ENCODE measurements around the gene OR2A5.
"Not testable (repeated sequence)": the region's sequence is repeated elsewhere in the genome, so short reads cannot be mapped to it uniquely, and the experiment has no call there.

Gene OR2A5

GRCh38 chr7:144048648-144049047 is at the start of gene OR2A5:
OR2A5 (plus strand) TSS chr7:144048948; CDS start chr7:144050402, 1,454 bp downstream.
- DNase-seq (ENCODE audit: low read depth), result no peak

DNA sequence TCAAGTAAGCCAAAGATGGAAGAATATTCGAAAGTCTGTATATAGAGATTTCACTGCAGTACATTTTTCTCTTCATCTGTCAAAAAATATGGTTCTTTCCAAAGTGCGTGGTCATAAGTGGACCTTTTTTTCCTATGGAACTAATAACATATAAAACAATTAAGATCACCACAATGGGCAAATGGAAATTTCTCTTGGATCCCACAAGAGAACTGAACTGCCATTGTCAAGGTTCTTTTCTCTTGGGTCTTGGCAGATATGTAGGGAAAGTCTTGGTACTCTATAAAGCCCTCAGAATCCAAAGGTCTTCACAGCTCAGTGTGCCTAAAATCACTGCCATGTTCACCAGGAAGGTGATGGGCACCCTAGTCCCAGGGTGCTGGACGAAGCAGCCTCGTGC is 48.7 kb upstream of the OR2A5 start, which contains the start of gene OR6B1:
OR6B1 (plus strand) TSS at position 301 of the 400 bp plus-strand sequence. CDS start 3,677 bp downstream, outside the sequence.
- no peak for DNase-seq (ENCODE audit: low read depth)

GRCh38 chr7:144001543-144001942 is 47.2 kb upstream of the OR2A5 start:
- peak; percentile 3 for DNase-seq (ENCODE audit: low read depth)

GRCh38 chr7:144004703-144005102 is 44.0 kb upstream of the OR2A5 start:
- no peak for DNase-seq (ENCODE audit: low read depth)

- DNase-seq (ENCODE audit: low read depth), result no peak
Observed at GRCh38 chr7:144006029-144006691, 42.6 kb upstream of the OR2A5 start.

DNA sequence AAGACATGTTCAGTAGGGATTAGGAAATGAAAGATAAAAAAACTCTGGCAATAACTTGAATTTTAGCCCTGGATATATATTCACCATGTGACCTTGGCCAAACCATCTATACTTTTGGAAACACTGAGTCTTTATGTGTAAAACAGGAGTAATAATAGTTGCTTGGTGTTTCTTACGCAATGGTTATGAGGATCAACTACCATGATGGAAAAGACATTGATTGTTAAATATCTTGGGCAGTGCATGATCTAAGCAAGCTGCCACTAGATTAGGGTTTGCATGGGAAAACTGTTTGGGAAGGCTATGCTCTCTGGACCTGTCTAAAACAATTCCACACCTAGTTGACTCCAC is 42.1 kb upstream of the OR2A5 start:
- no peak for DNase-seq (ENCODE audit: low read depth)

DNA sequence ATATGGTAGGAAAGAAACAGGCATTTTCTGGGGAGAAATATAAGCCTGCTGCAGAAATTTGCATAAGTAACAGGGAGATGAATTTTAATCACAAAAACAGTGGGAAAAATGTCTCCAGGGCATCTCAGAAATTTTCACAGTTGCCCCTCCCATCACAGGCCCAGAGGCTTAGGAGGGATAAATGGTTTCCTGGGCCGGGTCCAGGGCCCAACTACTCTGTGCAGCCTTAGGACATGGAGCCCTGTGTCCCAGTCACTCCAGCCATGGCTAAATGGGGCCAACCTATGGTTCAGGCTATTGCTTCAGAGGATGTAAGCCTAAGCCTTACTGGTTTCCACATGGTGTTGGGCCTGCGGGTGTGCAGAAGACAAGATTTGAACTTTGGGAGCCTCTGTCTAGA is 39.4 kb upstream of the OR2A5 start:
- DNase-seq (ENCODE audit: low read depth), result no peak

DNA sequence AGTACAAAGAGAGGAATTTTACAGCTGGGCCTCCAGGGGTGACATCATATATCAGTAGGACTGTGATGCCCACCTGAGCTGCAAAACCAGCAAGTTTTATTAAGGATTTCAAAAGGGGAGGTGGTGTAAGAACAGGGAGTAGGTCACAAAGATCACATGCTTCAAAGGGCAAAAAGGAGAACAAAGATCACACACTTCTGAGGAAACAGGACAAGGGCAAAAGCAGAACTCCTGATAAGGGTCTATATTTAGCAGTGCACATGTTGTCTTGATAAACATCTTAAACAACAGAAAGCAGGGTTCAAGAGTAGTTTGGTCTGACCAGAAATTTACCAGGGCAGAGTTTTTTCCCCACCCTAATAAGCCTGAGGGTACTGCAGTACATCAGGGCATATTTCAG is 38.7 kb upstream of the OR2A5 start:
- not testable (repeated sequence) for DNase-seq (ENCODE audit: low read depth)

DNA sequence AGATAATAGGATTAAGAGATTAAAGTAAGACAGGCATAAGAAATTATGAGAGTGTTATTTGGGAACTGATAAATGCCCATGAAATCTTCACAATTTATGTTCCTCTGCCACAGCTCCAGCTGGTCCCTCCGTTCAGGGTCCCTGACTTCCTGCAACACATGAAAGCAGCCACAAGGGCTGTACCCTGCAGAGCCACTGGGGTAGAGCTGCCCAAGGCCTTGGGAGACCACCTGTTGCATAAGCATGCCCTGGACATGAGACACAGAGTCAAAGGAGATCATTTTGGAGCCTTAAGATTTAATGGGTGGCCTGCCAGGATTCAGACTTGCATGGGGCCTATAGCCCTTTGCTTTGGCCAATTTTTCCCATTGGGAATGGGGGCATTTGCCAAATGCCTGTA is 37.9 kb upstream of the OR2A5 start:
- DNase-seq (ENCODE audit: low read depth), result not testable (repeated sequence)

- peak; percentile 16 for DNase-seq (ENCODE audit: low read depth)
Observed at GRCh38 chr7:144011458-144012230, 37.1 kb upstream of the OR2A5 start.

GRCh38 chr7:144018065-144018464 is 30.7 kb upstream of the OR2A5 start:
- no peak for DNase-seq (ENCODE audit: low read depth)

- peak; percentile 76 for DNase-seq (ENCODE audit: low read depth)
Observed at GRCh38 chr7:144019457-144019856, 29.3 kb upstream of the OR2A5 start.

DNA sequence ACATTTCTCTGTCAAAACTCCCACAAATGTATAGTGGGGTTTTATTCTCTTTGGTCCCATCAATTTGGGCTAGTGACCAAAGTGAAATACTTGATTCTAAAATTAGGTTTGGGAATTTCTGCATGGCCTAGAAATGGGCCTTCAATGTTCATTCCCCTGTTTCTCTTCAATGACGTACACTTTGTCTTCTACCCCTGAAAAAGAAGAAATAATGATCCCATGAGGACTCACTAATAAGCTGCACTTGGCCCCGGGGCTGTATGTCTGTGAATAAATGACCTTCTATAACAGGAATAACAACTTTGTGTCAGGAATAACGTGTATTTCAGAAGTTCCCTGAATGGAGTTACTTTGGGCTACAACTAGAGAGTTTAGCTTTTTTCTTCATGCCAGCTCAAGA is 28.4 kb upstream of the OR2A5 start:
- no peak for DNase-seq (ENCODE audit: low read depth)

- DNase-seq (ENCODE audit: low read depth), result no peak
Observed at GRCh38 chr7:144022169-144022568, 26.6 kb upstream of the OR2A5 start.

DNA sequence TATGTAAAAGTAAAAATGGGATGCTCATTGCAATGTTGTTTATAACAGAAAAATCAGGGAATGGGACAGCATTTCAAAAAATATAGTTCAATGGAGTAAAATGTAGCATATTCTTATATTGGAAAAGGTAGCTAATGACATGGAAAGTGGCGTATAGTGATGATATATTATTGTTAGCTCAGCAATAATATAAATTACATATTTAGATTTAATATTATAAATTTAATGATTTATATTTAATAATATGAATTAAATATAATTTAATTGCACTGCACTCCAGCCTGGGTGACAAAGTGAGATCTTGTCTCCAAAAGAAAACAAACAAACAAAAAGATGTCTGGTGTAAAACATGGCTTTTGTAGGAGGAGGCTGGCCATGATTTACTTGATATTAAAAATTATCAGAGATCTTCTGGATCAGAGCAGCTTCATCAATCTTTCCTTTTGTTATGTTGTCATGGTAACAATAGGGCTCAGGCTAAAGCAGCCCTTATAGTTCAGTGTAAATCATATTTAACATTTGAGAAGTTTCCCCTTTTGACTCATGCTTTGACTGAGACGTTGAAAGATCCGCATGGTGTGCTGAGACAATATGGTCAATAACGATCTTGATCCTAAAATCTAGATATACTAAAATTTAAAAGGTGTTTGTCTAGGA is 25.4 kb upstream of the OR2A5 start:
- no peak for DNase-seq (ENCODE audit: low read depth)

DNA sequence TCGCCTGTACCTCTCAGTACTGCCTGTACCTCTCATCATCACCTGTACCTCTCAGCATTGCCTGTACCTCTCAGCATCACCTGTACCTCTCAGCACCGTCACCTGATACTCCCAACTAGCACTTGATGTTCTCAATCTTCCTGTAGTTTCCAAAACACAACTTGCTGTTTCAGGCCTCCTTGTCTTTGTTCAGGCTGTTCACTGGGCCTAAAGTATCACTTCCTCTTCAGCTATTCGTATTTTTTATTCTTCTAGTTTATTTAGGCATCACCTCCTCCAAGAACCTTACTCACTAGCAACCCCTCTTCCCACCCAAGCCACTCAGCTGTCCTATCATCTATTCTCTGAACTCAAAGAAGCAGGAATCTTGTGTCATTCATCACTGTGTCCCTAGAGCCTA is 24.5 kb upstream of the OR2A5 start:
- DNase-seq (ENCODE audit: low read depth), result no peak

GRCh38 chr7:144026203-144026883 is 22.4 kb upstream of the OR2A5 start:
- no peak for DNase-seq (ENCODE audit: low read depth)

- DNase-seq (ENCODE audit: low read depth), result peak; percentile 18
Observed at GRCh38 chr7:144027070-144027469, 21.7 kb upstream of the OR2A5 start.

- DNase-seq (ENCODE audit: low read depth), result no peak
Observed at GRCh38 chr7:144027974-144028373, 20.8 kb upstream of the OR2A5 start.

DNA sequence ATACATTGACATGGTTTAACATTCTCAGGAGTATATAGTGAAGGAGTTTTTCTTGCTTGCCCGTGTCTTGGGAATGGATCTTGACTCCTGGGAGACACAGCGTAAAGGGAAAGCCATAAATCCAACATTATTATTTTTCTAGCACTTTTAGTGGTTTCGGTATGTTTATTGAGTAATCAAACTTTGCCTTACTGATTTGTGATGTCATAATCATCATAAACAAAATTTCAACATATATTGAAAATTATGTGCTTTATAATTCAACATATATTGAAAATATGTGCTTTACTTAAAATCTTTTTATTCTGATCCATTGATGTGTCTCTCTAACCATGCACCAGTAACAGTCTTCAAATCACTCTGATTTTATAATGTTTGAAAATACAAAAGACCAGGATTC is 20.2 kb upstream of the OR2A5 start:
- no peak for DNase-seq (ENCODE audit: low read depth)

DNA sequence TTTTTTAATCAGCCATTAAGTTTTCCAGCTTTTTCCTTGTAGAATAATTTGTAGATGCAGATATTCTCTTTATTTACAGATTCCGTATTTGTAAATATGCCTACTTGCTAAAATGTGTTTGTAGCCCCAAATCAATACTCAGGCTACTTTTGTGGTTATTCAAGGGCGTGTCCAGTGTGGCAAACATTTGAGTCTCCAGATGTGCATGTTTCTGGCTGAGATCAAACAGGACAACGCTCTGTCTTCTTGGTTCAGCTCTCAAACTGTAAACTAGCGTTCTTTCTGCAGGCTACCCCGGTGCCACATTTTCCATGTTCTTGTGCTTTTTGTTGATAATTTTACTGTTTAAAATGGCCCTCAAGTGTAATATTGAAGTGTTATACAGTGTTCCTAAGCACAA is 16.2 kb upstream of the OR2A5 start:
- DNase-seq (ENCODE audit: low read depth), result no peak

DNA sequence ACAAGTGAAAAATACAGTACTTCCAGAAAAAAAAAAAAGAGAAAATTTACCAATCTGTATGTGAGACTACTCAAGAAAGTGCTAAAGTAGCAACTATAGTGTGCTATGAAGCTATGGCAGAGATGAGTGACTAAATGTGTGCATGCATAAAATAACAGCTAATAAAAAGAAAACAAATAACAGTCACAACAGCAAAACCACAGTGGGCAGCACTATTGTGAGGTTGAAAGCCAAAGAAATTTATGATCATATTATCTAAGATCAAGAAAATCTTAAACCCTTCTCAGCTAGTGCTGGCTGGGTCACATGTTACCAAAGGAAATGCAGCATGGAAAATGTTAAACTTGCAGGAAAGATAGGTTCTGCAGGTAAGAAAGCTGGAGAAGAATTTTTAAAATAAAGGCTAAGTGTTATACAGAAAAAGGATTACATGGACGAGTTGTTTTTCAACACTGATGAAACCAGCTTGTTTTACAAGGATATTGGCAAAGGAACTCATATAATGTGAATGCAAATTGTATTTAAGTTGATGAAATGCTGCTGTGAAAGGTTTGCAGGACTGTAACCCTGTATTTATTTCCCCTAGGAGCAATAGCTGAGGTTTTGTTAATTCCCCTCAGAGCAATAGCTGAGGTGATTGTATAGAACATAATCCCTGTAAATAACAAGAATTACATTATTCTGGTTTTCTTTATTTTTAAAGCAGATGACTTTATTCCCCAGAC is 15.6 kb upstream of the OR2A5 start:
- no peak for DNase-seq (ENCODE audit: low read depth)

All from stromal cell of bone marrow (primary cell).